Endothelial cell of umbilical vein (primary cell): ENCODE results near the gene IQGAP2. TPM values are rescaled to one million over a fixed set of nuclear protein-coding genes. Genes with fewer than 3 reads are reported as not detected.

Source experiments
- BruUV-seq: library from RNA; stranded (reverse); fragments of 400-500 nt; replicated peaks from 2 replicates; lab custom pipeline; 2021; lab: Mats Ljungman, UMichigan
- CTCF ChIA-PET: fragments of 300-600, 350-600 bp; sonication (Branson Sonifier 250); formaldehyde crosslinking; loops from one replicate; lab custom pipeline; 2021; ENCODE audit warnings: antibody characterized with exemption, inconsistent platforms; lab: Charles Lee
- POLR2A ChIA-PET: fragments of 300-600, 350-600 bp; sonication (Branson Sonifier 250); formaldehyde crosslinking; loops from one replicate; lab custom pipeline; 2021; ENCODE audit warnings: antibody characterized with exemption, inconsistent platforms; lab: Charles Lee
- DNase-seq: peaks from one replicate; pipeline ENCODE4 v3.0.0-alpha.2; 2011; ENCODE audit warnings: low read depth, low spot score
- FAIRE-seq: peaks from 2 replicates; lab custom pipeline; 2011; peaks lifted over from hg19 to GRCh38; lab: Jason Lieb, UNC
- H2AFZ ChIP-seq: 2 replicates; pipeline ENCODE4 v1.6.0; 2012; ENCODE audit warnings: low read depth, low read length, control low read depth, inconsistent platforms
- H3K27ac ChIP-seq: 2 replicates; pipeline ENCODE4 v1.5.1; 2011; ENCODE audit warnings: low read depth, mild to moderate bottlenecking, control low read depth, low read length, moderate library complexity; ENCODE audit not compliant: insufficient read depth
- H3K27me3 ChIP-seq, 2 experiments: 2 replicates each; pipeline versions ENCODE4 v1.6.0 to v1.6.1; 2011; ENCODE audit warnings: low read length in 2 of 2, mixed read lengths in 1 of 2; ENCODE audit not compliant: control insufficient read depth in 2 of 2, insufficient read depth in 2 of 2
- H3K36me3 ChIP-seq, 2 experiments: 2 replicates in 1 of 2; 3 replicates in 1 of 2; pipeline ENCODE4 v1.5.1; 2011; ENCODE audit warnings: low read length in 2 of 2, mild to moderate bottlenecking in 1 of 2, moderate library complexity in 1 of 2; ENCODE audit not compliant: control insufficient read depth in 2 of 2, insufficient read depth in 2 of 2; ENCODE audit errors: extremely low read depth in 1 of 2
- H3K4me1 ChIP-seq: 3 replicates; pipeline ENCODE4 v1.5.1; 2011; ENCODE audit warnings: mild to moderate bottlenecking, low read length; ENCODE audit not compliant: control insufficient read depth, insufficient read depth; ENCODE audit errors: extremely low read depth
- H3K4me2 ChIP-seq: 2 replicates; pipeline ENCODE4 v1.6.1; 2011; ENCODE audit warnings: low read length, control low read depth, mixed read lengths; ENCODE audit not compliant: insufficient read depth
- H3K4me3 ChIP-seq, 3 experiments: fragments of 200-600 bp in 1 of 3; sonication (generic), shearing (Covaris generic) in 1 of 3; replicated peaks in 1 of 3; 2 replicates each; pipeline ENCODE4 v1.5.1; 2011 to 2016; ENCODE audit warnings: control low read depth in 3 of 3, low read length in 3 of 3, mild to moderate bottlenecking in 2 of 3, inconsistent platforms in 1 of 3, low read depth in 1 of 3, moderate library complexity in 1 of 3; ENCODE audit not compliant: insufficient read depth in 1 of 3
- H3K79me2 ChIP-seq: 2 replicates; pipeline ENCODE4 v1.6.0; 2012; ENCODE audit warnings: low read length, inconsistent platforms; ENCODE audit not compliant: control insufficient read depth, insufficient read depth
- H3K9ac ChIP-seq: replicated peaks from 2 replicates; pipeline ENCODE3; 2011; ENCODE audit warnings: low read length, control low read depth; ENCODE audit not compliant: insufficient read depth; ENCODE audit errors: extremely low read depth
- H3K9me1 ChIP-seq: replicated peaks from 3 replicates; pipeline ENCODE4 v1.6.0; 2011; ENCODE audit warnings: mild to moderate bottlenecking, low read length; ENCODE audit not compliant: control insufficient read depth, insufficient read depth; ENCODE audit errors: extremely low read depth
- H3K9me3 ChIP-seq: replicated peaks from 2 replicates; pipeline ENCODE4 v1.5.1; 2012; ENCODE audit warnings: low read length, inconsistent platforms; ENCODE audit not compliant: control insufficient read depth, insufficient read depth
- H4K20me1 ChIP-seq: replicated peaks from 2 replicates; pipeline ENCODE3; 2011; ENCODE audit warnings: mild to moderate bottlenecking, low read length; ENCODE audit not compliant: control insufficient read depth, insufficient read depth; ENCODE audit errors: extremely low read depth
- CTCF ChIP-seq, 2 donors: IDR thresholded peaks; 1 replicate in 1 of 2; 2 replicates in 1 of 2; pipeline ENCODE4 v1.5.1; 2011; ENCODE audit warnings: low read length in 2 of 2, mild to moderate bottlenecking in 2 of 2, moderate library complexity in 2 of 2, control low read depth in 1 of 2, inconsistent platforms in 1 of 2, low read depth in 1 of 2; ENCODE audit not compliant: insufficient read depth in 1 of 2; ENCODE audit errors: extremely low read depth in 1 of 2
- EZH2 ChIP-seq: IDR thresholded peaks from 2 replicates; pipeline ENCODE4 v1.6.1; 2012; ENCODE audit warnings: borderline replicate concordance, low read depth, mild to moderate bottlenecking, moderate library complexity, low read length, inconsistent platforms; ENCODE audit not compliant: severe bottlenecking
- FOS ChIP-seq: IDR thresholded peaks from 2 replicates; pipeline ENCODE4 v1.6.1; 2011; ENCODE audit warnings: mild to moderate bottlenecking, low read length, moderate library complexity, borderline replicate concordance; ENCODE audit not compliant: insufficient read depth
- GATA2 ChIP-seq: IDR thresholded peaks from 2 replicates; pipeline ENCODE4 v1.7.0; 2011; ENCODE audit warnings: low read depth, mild to moderate bottlenecking, moderate library complexity, mixed read lengths, low read length; ENCODE audit not compliant: insufficient read length, insufficient read depth
- JUN ChIP-seq: IDR thresholded peaks from 2 replicates; pipeline ENCODE4 v1.6.1; 2011; ENCODE audit warnings: borderline replicate concordance, low read depth; ENCODE audit not compliant: insufficient read length, insufficient read depth
- MAX ChIP-seq: IDR thresholded peaks from 2 replicates; pipeline ENCODE4 v1.6.1; 2011; ENCODE audit not compliant: insufficient read depth, insufficient read length
- MYC ChIP-seq: IDR thresholded peaks from one replicate; pipeline ENCODE4 v1.6.1; 2011; ENCODE audit warnings: mild to moderate bottlenecking, low read depth, low read length
- POLR2A ChIP-seq: IDR thresholded peaks from 2 replicates; pipeline ENCODE4 v1.6.1; 2012; ENCODE audit warnings: low read depth, mild to moderate bottlenecking, control low read depth, low read length
- POLR2AphosphoS5 ChIP-seq: IDR thresholded peaks from 2 replicates; pipeline ENCODE4 v1.6.1; 2012; ENCODE audit warnings: low read depth, mild to moderate bottlenecking, control low read depth, low read length, moderate library complexity; ENCODE audit not compliant: insufficient read depth
- dilution Hi-C: fragments of 300-500 bp; cut with MboI; formaldehyde crosslinking; loops from one replicate; pipeline ENCODE4 v1.15.0; 2019; ENCODE audit warnings: low sequenced_read_pairs; ENCODE audit not compliant: extremely low pct_ligation_motif_present
- intact Hi-C: fragments of 100-400 bp; cut with micrococcal nuclease; formaldehyde crosslinking; loops from one replicate; pipeline ENCODE4 v1.10.0; 2022
- polyA plus RNA-seq, 4 experiments: library from polyadenylated mRNA; depleted of rRNA in 3 of 4; stranded (reverse) in 3 of 4; unstranded in 1 of 4; fragments of >200 nt; gene quantifications; 2 replicates each; pipeline versions ENCODE4 v1.2.1 to v1.2.3, GENCODE V29; 2011 to 2012; ENCODE audit warnings: missing spikeins in 1 of 4
- total RNA-seq: library from RNA; stranded (reverse); gene quantifications from 2 replicates; pipeline ENCODE4 v1.2.3, GENCODE V29; 2021

The IQGAP2 gene
- total and polyA plus RNA-seq, 2 donors (not counting 3 experiments of a cell fraction or from before 2014, with no cell fraction given): 4.5 to 4.7 TPM

- Histone ChIP-seq H2AFZ (no peak overlapping the region), H3K79me2 (no peaks in the 10 kb centered on the region), H3K4me2 (no peak overlapping the region), H3K9ac (no peak overlapping the region), H3K4me3 (no peak overlapping the region), H3K36me3 (no peaks in the 10 kb centered on the region), H3K9me3 (no peaks in the 10 kb centered on the region), H3K4me1 (no peaks in the 10 kb centered on the region), H3K27me3 (peaks cover 3 to 5% of the 10 kb centered on the region in 2 experiments), H4K20me1 (no peaks in the 10 kb centered on the region), H3K9me1 (no peaks in the 10 kb centered on the region), H3K27ac (no peak overlapping the region)
- intact Hi-C loops: no loop called here
- ChIA-PET POLR2A (no interaction called here), CTCF (interaction anchor here (1.2 kb wide), 2 partner anchors 10 to 12 kb away, joined by 3 read pairs; no protein-coding TSS in a partner anchor)
- BruUV-seq: no TSS peak
- TF ChIP-seq CTCF (IDR thresholded peaks at IDR 0.05; ENCODE audit: extremely low read depth in 1 of 2, insufficient read depth in 1 of 2, low read depth in 1 of 2, low read length in 2 of 2): no peak
- DNase-seq (no peak), FAIRE-seq (no peak)
- dilution Hi-C loops: no loop called here
These were observed 94.0 kb downstream of the IQGAP2 start for GRCh38 chr5:76497065-76497460.

GRCh38 chr5:76497986-76498717 is 95.1 kb downstream of the IQGAP2 start:
- Histone ChIP-seq H3K4me2 (no peak overlapping the region), H4K20me1 (no peaks in the 10 kb centered on the region), H3K9me1 (no peaks in the 10 kb centered on the region), H3K9ac (no peak overlapping the region), H3K27ac (no peak overlapping the region), H3K4me3 (no peak overlapping the region), H3K79me2 (no peaks in the 10 kb centered on the region), H3K36me3 (no peaks in the 10 kb centered on the region), H2AFZ (no peak overlapping the region), H3K4me1 (no peaks in the 10 kb centered on the region), H3K9me3 (no peaks in the 10 kb centered on the region), H3K27me3 (peaks cover 3 to 5% of the 10 kb centered on the region in 2 experiments)
- no peak for DNase-seq
- CTCF ChIA-PET: interaction anchor here (1.2 kb wide), 1 partner anchor 11 kb away, joined by 3 read pairs; no protein-coding TSS in a partner anchor
- POLR2A ChIA-PET: no interaction called here
- no peak for TF ChIP-seq POLR2A
- no peak for TF ChIP-seq CTCF (IDR thresholded peaks at IDR 0.05; ENCODE audit: extremely low read depth in 1 of 2, insufficient read depth in 1 of 2, low read depth in 1 of 2, low read length in 2 of 2)
- no peak for TF ChIP-seq JUN
- TF ChIP-seq MAX: no peak
- TF ChIP-seq MYC: no peak
- TF ChIP-seq EZH2: no peak
- no peak for TF ChIP-seq GATA2
- TF ChIP-seq FOS: no peak
- TF ChIP-seq POLR2AphosphoS5: no peak
- dilution Hi-C loops: no loop called here
- no peak for FAIRE-seq
- BruUV-seq: no TSS peak
- intact Hi-C loops: no loop called here
